ENCODE results near the gene LMF1. TPM values are rescaled to one million over a fixed set of nuclear protein-coding genes. Genes with fewer than 3 reads are reported as not detected.

Gene LMF1
- total RNA-seq, 3 donors from 2014 or later: 14.1 to 26.4 (median 21.4) TPM

DNA sequence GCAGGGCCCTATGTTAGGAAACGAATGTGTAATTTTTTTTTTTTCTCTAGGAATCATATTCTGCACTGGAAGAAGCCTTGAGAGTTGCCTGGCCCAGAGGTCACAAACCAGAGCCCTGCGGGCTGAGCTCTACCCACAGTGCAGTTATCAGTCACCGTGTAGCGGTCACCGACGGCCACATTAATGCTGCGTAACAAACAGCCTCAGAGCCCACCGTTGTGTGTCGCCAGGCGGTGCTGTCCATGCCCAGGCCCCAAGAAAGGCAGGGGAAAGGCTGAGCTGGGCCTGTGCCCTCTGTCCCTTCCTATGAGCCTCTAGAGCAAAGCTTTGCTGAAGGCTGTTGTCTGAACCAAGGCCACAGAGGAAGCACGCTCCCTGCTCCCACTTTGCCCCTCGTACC is 4.5 kb upstream of the LMF1 start:
- Histone ChIP-seq H3K4me1 (peaks cover 0 to 10% of the 10 kb centered on the region in 2 donors), H3K36me3 (no peaks in the 10 kb centered on the region), H3K27ac (peak overlapping the region; percentile 76 to 87), H3K9me3 (no peaks in the 10 kb centered on the region), H3K4me3 (no peak overlapping the region), H3K27me3 (peaks cover 0 to 6% of the 10 kb centered on the region in 2 donors)
- no peak for DNase-seq (ENCODE audit: low spot score in 2 of 2)
- TF ChIP-seq CTCF (IDR thresholded peaks at IDR 0.05) (no peak), POLR2AphosphoS5 (IDR thresholded peaks at IDR 0.05) (no peak), POLR2A (IDR thresholded peaks at IDR 0.05) (no peak)
- intact Hi-C loops (cut with DNase I; ENCODE audit: low total_unique reads): no loop called here

- peak overlapping the region; percentile 84 to 87 for H3K27ac ChIP-seq
- intact Hi-C loops (cut with DNase I; ENCODE audit: low total_unique reads): no loop called here
Observed at GRCh38 chr16:974611-975261, 4.0 kb upstream of the LMF1 start.

GRCh38 chr16:974001-974601 is 3.3 kb upstream of the LMF1 start:
- peak in 1 of 2 donors; percentile 63 for DNase-seq (ENCODE audit: low spot score in 2 of 2)
- TF ChIP-seq CTCF (IDR thresholded peaks at IDR 0.05): no peak
- no peak for TF ChIP-seq POLR2A (IDR thresholded peaks at IDR 0.05)
- TF ChIP-seq POLR2AphosphoS5 (IDR thresholded peaks at IDR 0.05): no peak
- Histone ChIP-seq H3K27me3 (no peaks in the 10 kb centered on the region), H3K9me3 (no peaks in the 10 kb centered on the region), H3K27ac (peak overlapping the region; percentile 84 to 87), H3K4me1 (peaks cover 5 to 16% of the 10 kb centered on the region in 2 donors), H3K36me3 (no peaks in the 10 kb centered on the region), H3K4me3 (peak overlapping the region in 1 of 3 donors; percentile 7)
- intact Hi-C loops (cut with DNase I; ENCODE audit: low total_unique reads): no loop called here

More at GRCh38 chr16:974611-975261, 4.0 kb upstream of the LMF1 start:
- H3K4me1 ChIP-seq: peaks cover under 1 to 10% of the 10 kb centered on the region in 2 donors
- peak overlapping the region in 1 of 3 donors; percentile 7 for H3K4me3 ChIP-seq
- no peaks in the 10 kb centered on the region for H3K9me3 ChIP-seq
- H3K36me3 ChIP-seq: no peaks in the 10 kb centered on the region
- peaks cover 0 to under 1% of the 10 kb centered on the region in 2 donors for H3K27me3 ChIP-seq
- DNase-seq (ENCODE audit: low spot score in 2 of 2): peak in 1 of 2 donors; percentile 65
- TF ChIP-seq POLR2AphosphoS5 (IDR thresholded peaks at IDR 0.05) (no peak), POLR2A (IDR thresholded peaks at IDR 0.05) (no peak), CTCF (IDR thresholded peaks at IDR 0.05) (no peak)

- DNase-seq (ENCODE audit: low spot score in 2 of 2): no peak
- Histone ChIP-seq H3K36me3 (no peaks in the 10 kb centered on the region), H3K27ac (peak overlapping the region; percentile 84 to 87), H3K4me1 (peaks cover 5 to 16% of the 10 kb centered on the region in 2 donors), H3K27me3 (no peaks in the 10 kb centered on the region), H3K4me3 (no peak overlapping the region), H3K9me3 (no peaks in the 10 kb centered on the region)
- TF ChIP-seq POLR2AphosphoS5 (IDR thresholded peaks at IDR 0.05) (no peak), POLR2A (IDR thresholded peaks at IDR 0.05) (no peak), CTCF (IDR thresholded peaks at IDR 0.05) (no peak)
- intact Hi-C loops (cut with DNase I; ENCODE audit: low total_unique reads): no loop called here
Observed at GRCh38 chr16:973366-973765, 2.6 kb upstream of the LMF1 start.
